BE2C (cell line): ENCODE results near the gene PDCD1.
"Not testable (repeated sequence)": the region's sequence is repeated elsewhere in the genome, so short reads cannot be mapped to it uniquely, and the experiment has no call there.

Experiments
- DNase-seq: peaks from one replicate; pipeline ENCODE4 v3.0.0-alpha.2; 2020
- H3K27me3 ChIP-seq: fragments of 250-450 bp; sonication (Bioruptor Pico); 2 replicates; pipeline ENCODE4 v1.5.1; 2020; ENCODE audit warnings: mild to moderate bottlenecking
- H3K36me3 ChIP-seq: fragments of 250-450 bp; sonication (Bioruptor Pico); 2 replicates; pipeline ENCODE4 v1.5.1; 2020; ENCODE audit warnings: mild to moderate bottlenecking
- H3K4me1 ChIP-seq: fragments of 250-450 bp; sonication (Bioruptor Pico); 2 replicates; pipeline ENCODE4 v1.5.1; 2020
- H3K4me3 ChIP-seq: 2 replicates; pipeline ENCODE4 v1.5.1; 2011; ENCODE audit warnings: low read depth, low read length
- H3K9me3 ChIP-seq: fragments of 250-450 bp; sonication (Bioruptor Pico); 2 replicates; pipeline ENCODE4 v1.5.1; 2020
- TF ChIP-seq, protein P1 (sequence below): IDR thresholded peaks from 2 replicates; pipeline ENCODE4 v1.5.1; 2012; ENCODE audit warnings: mild to moderate bottlenecking, low read depth, low read length

PDCD1 gene

DNA sequence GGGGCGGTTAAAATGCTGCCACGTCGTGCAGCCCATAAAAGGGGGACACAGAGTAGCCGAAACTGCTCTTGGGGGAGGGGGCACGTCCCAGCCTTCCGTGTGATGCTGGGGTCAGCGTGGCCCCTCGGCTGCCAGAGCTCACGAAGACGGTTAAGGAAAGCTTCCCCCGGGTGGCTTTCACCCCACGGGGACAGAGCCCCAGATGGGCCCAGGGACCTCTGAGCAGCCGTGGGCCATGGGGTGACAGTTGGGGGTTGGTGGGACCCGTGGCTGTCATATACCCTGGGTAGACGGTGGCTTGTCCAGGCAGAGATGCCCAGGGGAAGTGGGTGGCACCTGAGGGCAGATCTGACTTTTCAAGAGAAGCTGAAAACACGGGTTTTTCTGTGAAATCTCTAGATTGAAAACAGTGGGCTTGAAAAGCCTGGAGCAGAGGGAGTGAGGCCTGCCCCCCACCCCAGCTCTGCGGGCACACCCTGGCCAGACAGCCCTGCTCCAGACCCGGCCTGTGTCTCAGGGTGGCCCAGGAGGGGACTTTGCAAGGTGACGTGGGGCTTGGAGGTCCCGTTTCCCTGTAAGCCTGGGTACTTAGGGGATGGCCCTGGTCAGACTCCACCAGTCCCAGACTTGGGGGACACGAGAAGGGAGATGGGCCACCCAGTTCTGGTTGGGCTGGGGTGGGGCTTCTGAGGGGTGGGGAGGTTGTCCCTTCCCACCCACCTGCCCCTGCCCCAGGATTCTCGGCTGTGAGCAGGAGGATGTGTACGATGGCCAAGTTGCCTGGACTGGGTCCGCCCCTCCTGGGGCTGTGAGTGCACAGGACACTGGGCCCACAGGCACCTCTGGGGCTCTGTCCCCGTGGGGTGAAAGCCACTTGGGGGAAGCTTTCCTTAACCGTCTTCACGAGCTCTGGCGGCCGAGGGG lies 49.0 kb downstream of the PDCD1 start:
- Histone ChIP-seq H3K9me3 (no peaks in the 10 kb centered on the region), H3K4me3 (no peak overlapping the region), H3K36me3 (no peaks in the 10 kb centered on the region), H3K27me3 (no peaks in the 10 kb centered on the region), H3K4me1 (peaks cover 24% of the 10 kb centered on the region)
- DNase-seq = peak; percentile 12
- TF ChIP-seq, protein P1, sequence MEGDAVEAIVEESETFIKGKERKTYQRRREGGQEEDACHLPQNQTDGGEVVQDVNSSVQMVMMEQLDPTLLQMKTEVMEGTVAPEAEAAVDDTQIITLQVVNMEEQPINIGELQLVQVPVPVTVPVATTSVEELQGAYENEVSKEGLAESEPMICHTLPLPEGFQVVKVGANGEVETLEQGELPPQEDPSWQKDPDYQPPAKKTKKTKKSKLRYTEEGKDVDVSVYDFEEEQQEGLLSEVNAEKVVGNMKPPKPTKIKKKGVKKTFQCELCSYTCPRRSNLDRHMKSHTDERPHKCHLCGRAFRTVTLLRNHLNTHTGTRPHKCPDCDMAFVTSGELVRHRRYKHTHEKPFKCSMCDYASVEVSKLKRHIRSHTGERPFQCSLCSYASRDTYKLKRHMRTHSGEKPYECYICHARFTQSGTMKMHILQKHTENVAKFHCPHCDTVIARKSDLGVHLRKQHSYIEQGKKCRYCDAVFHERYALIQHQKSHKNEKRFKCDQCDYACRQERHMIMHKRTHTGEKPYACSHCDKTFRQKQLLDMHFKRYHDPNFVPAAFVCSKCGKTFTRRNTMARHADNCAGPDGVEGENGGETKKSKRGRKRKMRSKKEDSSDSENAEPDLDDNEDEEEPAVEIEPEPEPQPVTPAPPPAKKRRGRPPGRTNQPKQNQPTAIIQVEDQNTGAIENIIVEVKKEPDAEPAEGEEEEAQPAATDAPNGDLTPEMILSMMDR = no peak

DNA sequence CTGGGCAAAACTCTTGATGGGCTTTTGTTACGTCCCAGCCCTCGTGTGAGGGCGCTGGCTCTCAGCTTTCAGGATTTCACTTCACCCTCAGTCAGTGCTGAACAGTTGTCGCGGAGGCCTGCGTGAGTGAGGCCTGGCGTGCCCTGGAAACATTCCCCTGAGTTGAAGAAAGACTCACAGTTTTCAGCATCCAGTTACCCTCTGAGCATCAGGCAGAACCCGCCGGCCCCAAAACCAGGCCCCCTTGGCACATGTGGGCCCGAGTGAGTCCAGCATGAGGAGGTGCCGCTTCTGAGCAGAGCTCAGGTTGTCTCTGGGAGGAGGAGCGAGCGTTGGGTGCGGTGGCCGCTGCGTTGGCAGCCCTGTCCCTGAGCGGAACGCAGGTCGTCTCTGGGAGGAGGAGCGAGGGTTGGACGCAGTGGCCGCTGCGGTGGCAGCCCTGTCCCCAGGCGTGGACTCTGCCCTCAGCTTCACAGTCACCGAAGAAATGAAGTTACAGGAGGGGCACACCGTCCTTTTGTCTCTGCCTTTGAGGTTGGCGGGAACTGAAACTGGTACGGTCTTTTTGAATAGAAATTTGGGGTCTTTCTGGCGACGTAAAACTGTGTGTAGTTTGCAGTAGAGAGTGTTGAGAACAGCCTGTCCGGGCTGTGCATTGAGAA lies 49.8 kb downstream of the PDCD1 start, which contains the start of gene NEU4:
TSS of gene NEU4 (plus strand) at position 473 of the 662 bp plus-strand sequence. CDS start 5,292 bp downstream, outside the sequence.
- no peak within 1 kb of the TSS for H3K4me3 ChIP-seq

DNA sequence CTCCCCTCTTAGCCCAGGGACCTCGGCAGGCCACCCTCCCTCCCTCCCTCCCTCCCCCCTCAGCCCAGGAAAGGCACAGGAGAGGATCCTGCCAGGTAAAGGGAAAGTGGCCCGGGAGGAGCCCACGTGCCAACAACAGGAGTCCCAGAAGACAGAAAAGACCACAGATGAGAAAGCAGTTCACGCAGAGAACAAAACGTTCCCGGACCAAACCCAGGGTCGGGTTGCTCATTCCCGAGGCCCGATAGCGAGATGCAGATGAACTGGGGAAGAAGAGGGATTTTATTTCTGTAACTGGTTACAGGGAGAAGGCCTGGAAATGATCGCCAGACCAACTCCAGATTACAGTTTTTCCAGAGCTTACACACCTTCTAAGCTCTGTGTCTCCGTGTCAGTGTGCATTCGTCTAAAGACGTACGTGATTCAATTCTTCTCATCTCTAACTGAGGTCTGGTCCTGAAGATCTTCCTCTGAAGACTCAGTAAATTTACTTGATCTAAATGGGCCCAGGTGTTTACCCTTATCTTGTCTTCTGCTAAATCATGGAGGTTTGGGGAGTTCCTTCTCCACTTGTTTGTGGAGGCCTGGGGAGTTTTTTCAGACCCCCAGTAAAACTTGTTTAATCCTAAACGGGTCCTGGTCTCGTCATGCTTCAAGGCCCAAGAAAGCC lies 50.5 kb downstream of the PDCD1 start:
- TF ChIP-seq, protein P1 = 0 out of 2 replicates have a peak, but pooled peaks have one; percentile 2
- DNase-seq = peak; percentile 53
- H3K9me3 ChIP-seq = no peaks in the 10 kb centered on the region
- no peaks in the 10 kb centered on the region for H3K36me3 ChIP-seq
- no peaks in the 10 kb centered on the region for H3K27me3 ChIP-seq
- no peak overlapping the region for H3K4me3 ChIP-seq
- peaks cover 32% of the 10 kb centered on the region for H3K4me1 ChIP-seq

More for the DNA sequence above, 49.8 kb downstream of the PDCD1 start, which contains the start of gene NEU4:
- no peaks in the 10 kb centered on the region for H3K9me3 ChIP-seq
- H3K36me3 ChIP-seq = no peaks in the 10 kb centered on the region
- peak; percentile 51 for DNase-seq
- TF ChIP-seq, protein P1 = 0 out of 2 replicates have a peak, but pooled peaks have one; percentile 0
- no peaks in the 10 kb centered on the region for H3K27me3 ChIP-seq
- peaks cover 32% of the 10 kb centered on the region for H3K4me1 ChIP-seq

DNA sequence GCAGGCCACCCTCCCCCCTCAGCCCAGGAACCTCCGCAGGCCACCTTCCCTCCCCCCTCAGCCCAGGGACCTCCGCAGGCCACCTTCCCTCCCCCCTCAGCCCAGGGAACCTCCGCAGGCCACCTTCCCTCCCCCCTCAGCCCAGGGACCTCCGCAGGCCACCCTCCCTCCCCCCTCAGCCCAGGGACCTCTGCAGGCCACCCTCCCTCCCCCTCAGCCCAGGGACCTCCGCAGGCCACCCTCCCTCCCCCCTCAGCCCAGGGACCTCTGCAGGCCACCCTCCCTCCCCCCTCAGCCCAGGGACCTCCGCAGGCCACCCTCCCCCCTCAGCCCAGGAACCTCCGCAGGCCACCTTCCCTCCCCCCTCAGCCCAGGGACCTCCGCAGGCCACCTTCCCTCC lies 52.5 kb downstream of the PDCD1 start:
- peak; percentile 55 for DNase-seq
- not testable (repeated sequence) for H3K9me3 ChIP-seq, H3K36me3 ChIP-seq, H3K27me3 ChIP-seq, H3K4me3 ChIP-seq
- H3K4me1 ChIP-seq = peaks cover 43% of the 10 kb centered on the region

DNA sequence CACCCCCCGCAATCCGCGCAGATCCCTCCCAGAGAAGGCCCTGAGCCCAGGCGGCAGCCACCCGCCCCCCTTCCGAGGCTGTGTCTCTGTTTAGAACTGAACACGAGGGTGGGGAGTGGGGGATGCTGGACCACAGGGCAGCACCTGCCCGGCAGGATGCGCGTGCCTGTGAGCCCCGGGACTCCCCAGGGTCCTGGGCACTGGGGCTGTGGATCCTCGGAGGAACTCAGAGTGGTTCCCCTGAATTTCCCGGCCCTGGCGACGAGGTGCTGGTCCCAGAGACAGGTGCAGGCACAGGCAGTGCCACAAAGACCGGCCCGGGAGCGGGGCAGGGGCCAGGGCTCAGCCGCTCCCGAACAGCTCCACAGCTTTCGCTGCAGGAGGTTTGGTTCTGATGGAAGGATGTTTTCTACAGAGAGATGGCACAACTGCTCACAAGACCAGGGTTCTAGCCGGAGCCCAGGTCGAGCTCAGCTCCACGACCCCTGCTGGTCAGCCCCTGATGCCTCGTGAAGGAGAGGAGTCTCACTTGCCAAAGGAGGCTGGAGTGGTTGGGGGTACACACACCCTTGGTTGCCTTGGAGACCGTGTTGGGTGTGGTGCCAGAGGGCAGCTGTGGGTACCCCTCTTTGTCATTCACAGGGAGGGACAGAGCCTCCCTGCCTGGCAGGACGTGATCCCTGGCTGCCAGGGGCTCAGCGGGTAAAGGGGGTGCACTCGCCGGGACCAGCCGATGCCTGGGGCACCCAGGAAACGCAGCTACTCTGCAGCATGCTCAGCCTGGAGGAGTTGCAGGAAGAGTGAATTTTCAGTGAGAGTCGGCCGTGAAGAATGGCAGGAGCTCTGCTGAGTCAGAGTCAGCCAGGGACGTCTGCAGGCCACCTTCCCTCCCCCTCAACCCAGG lies 54.1 kb downstream of the PDCD1 start:
- peaks cover 34% of the 10 kb centered on the region for H3K4me1 ChIP-seq
- DNase-seq = peak; percentile 78
- H3K27me3 ChIP-seq = no peaks in the 10 kb centered on the region
- 0 out of 2 replicates have a peak overlapping the region, but pooled peaks have one; percentile 24 for H3K4me3 ChIP-seq
- no peaks in the 10 kb centered on the region for H3K9me3 ChIP-seq
- TF ChIP-seq, protein P1 = peak; percentile 36; the same call in 1 of the 2 replicates
- no peaks in the 10 kb centered on the region for H3K36me3 ChIP-seq
